Psoas muscle (tissue), 8 donors: ENCODE data around the gene PGM1. TPM values are rescaled to one million over a fixed set of nuclear protein-coding genes. Genes with fewer than 3 reads are reported as not detected.

Experiments
- ATAC-seq, 4 donors: fragments of 200-7000 bp; cut with Tn5 transposase; one replicate each; pipeline ENCODE4 v1.9.1; 2020; ENCODE audit warnings: moderate library complexity in 3 of 4, mild to moderate bottlenecking in 2 of 4
- DNase-seq, 2 donors: peaks; one replicate each; pipeline ENCODE4 v3.0.0-alpha.2; 2020
- H3K27ac ChIP-seq: fragments of 200-600 bp; one replicate; pipeline ENCODE4 v1.8.0; 2022
- H3K27me3 ChIP-seq, 3 donors: fragments of 200-600 bp in 1 of 3; one replicate each; pipeline versions ENCODE4 v1.6.1 to v1.8.0; 2013 to 2022; ENCODE audit warnings: low read length in 2 of 3, mild to moderate bottlenecking in 2 of 3, moderate library complexity in 1 of 3; ENCODE audit not compliant: insufficient read depth in 3 of 3
- H3K36me3 ChIP-seq, 2 donors: fragments of 200-600 bp in 1 of 2; one replicate each; pipeline versions ENCODE4 v1.6.1 to v1.8.0; 2013 to 2022; ENCODE audit warnings: low read depth in 1 of 2, mild to moderate bottlenecking in 1 of 2, moderate library complexity in 1 of 2; ENCODE audit not compliant: insufficient read depth in 1 of 2
- H3K4me1 ChIP-seq: fragments of 200-600 bp; one replicate; pipeline ENCODE4 v1.8.0; 2022
- H3K4me3 ChIP-seq: fragments of 200-600 bp; one replicate; pipeline ENCODE4 v1.8.0; 2022; ENCODE audit warnings: mild to moderate bottlenecking
- H3K9me3 ChIP-seq: fragments of 200-600 bp; one replicate; pipeline ENCODE4 v1.8.0; 2022
- CTCF ChIP-seq: fragments of 200-600 bp; IDR thresholded peaks from one replicate; pipeline ENCODE4 v1.8.0; 2022; ENCODE audit warnings: antibody characterized with exemption
- WGBS, 3 donors: extraction: QIAGEN DNeasy Blood & Tissue Kit; methylation state at CpG; one replicate each; pipeline versions ENCODE4 v1.1.6 to v1.1.7; 2013; 5-methylcytosine and 5-hydroxymethylcytosine counted together
- intact Hi-C, 2 donors: fragments of 100-400 bp; cut with DNase I; formaldehyde crosslinking; loops; one replicate each; pipeline versions ENCODE4 v1.11.0 to v1.14.2; 2022
- polyA plus RNA-seq, 3 donors: library from polyadenylated mRNA; stranded (reverse); fragments of 200-250 nt; gene quantifications; one replicate each; pipeline ENCODE4 v1.2.3, GENCODE V29; 2013
- total RNA-seq, 4 donors: library from RNA; stranded (reverse); fragmentation: NEBNext Ultra II Directional in 2 of 4; extraction: Animal tissue kit (Norgen Biotek cat#: 25700) in 2 of 4; gene quantifications; one replicate each; pipeline versions ENCODE4 v1.2.1 to v1.2.4, GENCODE V29; 2021 to 2023
- donor health status: healthy with polysubstance abuse.
- donor health status: DM: no; HTN: no; CAD: no; lungs with moderate emphysema.
- donor health status: Bipolar disorder and iron deficiency.
- donor health status: healthy.
- donor health status: DM: yes; HTN: yes; CAD: no.
- donor health status: DM: no; HTN: no; CAD: no.
- donor health status: DM: no; HTN: no; CAD: no.
- donor health status: DM: yes; HTN: yes; CAD: no.

The PGM1 gene
- total and polyA plus RNA-seq, 7 donors = 59.6 to 543 (median 364) TPM

- ATAC-seq (peak in 2 of 4 donors; percentile 27 to 46), DNase-seq (no peak)
- peaks cover 90% of the 10 kb centered on the region for H3K4me1 ChIP-seq
- TF ChIP-seq CTCF = no peak
- intact Hi-C loops = no loop called here
- H3K9me3 ChIP-seq = no peaks in the 10 kb centered on the region
- no peaks in the 10 kb centered on the region for H3K27me3 ChIP-seq
- H3K4me3 ChIP-seq = peak overlapping the region; percentile 16
- no peaks in the 10 kb centered on the region for H3K36me3 ChIP-seq
- peak overlapping the region; percentile 68 for H3K27ac ChIP-seq
Observed at GRCh38 chr1:63612971-63613370, 19.8 kb downstream of the PGM1 start.

DNA sequence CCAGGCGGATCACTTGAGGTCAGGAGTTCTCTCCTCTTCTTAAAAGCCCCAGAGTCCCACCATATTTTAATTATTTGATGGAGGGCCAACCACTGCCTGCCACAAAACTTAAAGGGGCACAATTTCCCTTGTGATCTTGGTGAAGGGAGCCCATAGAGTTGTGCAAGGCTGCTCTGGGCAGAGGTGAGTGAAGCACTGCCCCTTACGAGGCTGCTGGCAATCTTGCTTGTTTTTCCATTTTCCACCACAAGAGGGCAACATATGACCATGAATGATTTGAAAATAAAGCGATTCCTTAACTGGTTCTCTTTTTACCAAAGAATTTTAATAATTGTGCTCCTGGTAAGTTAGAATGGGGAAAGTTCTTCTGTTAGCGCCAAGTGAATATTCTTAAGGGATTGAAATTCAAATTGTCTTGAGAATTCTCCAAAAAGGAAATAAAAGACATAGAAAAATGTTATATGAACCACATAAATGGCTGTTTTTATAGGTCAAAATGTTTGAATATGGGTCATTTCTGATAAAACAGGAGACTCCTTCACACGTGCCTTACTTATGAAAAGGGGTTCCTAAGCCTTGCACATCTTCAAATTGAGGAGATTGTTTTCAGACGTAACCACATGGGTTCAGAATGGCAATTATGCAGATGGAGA lies 22.7 kb downstream of the PGM1 start:
- Histone ChIP-seq H3K4me1 (peaks cover 77% of the 10 kb centered on the region), H3K27me3 (no peaks in the 10 kb centered on the region), H3K9me3 (no peaks in the 10 kb centered on the region), H3K36me3 (no peaks in the 10 kb centered on the region), H3K4me3 (no peak overlapping the region), H3K27ac (peak overlapping the region; percentile 81)
- DNase-seq (peak; percentile 26 to 54), ATAC-seq (peak; percentile 61 to 74 (median 68))
- 23 to 34% (median 26%) methylated on average over 6 of the region's 6 CpGs for WGBS, 3 donors
- peak; percentile 85 for TF ChIP-seq CTCF
- intact Hi-C loops = loop anchor here (2.0 to 5.0 kb wide), 4 partner anchors 66 to 629 kb away; no protein-coding TSS in a partner anchor

DNA sequence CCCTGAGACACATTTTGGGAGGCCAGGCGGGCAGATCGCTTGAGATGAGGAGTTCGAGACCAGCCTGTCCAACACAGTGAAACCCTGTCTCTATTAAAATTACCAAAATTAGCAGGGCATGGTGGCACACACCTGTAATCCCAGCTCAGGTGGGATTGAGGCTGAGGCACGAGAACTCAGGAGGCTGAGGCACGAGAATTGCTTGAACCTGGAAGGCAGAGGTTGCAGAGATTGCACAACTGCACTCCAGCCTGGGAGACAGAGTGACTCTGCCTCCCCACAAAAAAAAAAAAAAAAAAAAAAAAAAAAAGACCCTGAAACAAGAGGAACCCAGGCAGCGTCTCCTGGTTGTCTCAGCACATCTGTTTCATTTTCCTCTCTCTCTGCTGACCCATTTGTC lies 24.2 kb downstream of the PGM1 start:
- Histone ChIP-seq H3K36me3 (no peaks in the 10 kb centered on the region), H3K27me3 (no peaks in the 10 kb centered on the region), H3K9me3 (no peaks in the 10 kb centered on the region), H3K4me1 (peaks cover 80% of the 10 kb centered on the region), H3K27ac (peak overlapping the region; percentile 81), H3K4me3 (no peak overlapping the region)
- no peak for TF ChIP-seq CTCF
- WGBS, 3 donors = 79 to 95% (median 82%) methylated on average over 6 of the region's 6 CpGs
- DNase-seq (no peak), ATAC-seq (no peak)
- intact Hi-C loops = loop anchor here (5.0 kb wide), 3 partner anchors 65 to 625 kb away; no protein-coding TSS in a partner anchor

DNA sequence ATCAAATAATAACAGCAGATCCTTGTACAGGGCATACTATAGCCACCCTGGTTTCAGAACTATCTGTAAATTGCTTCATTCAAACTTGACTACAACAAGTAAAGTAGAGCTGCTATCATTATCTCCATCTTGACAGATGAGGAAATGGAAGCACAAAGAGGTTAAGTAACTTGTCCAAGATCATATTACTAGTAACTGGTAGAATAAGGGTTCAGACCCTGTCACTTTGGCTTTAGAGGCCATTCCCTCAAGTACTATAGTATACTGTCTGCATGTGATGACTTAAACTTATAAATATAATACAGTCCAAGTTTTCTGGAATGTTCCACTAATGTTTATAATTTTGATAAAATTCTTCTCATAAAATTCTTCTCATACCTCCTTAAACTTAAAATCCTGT lies 24.8 kb downstream of the PGM1 start:
- DNase-seq (no peak), ATAC-seq (no peak)
- H3K27me3 ChIP-seq = no peaks in the 10 kb centered on the region
- peaks cover 74% of the 10 kb centered on the region for H3K4me1 ChIP-seq
- TF ChIP-seq CTCF = no peak
- H3K27ac ChIP-seq = peak overlapping the region; percentile 81
- intact Hi-C loops = loop anchor here (5.0 kb wide), 3 partner anchors 64 to 624 kb away; no protein-coding TSS in a partner anchor
- H3K9me3 ChIP-seq = no peaks in the 10 kb centered on the region
- no peak overlapping the region for H3K4me3 ChIP-seq
- H3K36me3 ChIP-seq = no peaks in the 10 kb centered on the region

DNA sequence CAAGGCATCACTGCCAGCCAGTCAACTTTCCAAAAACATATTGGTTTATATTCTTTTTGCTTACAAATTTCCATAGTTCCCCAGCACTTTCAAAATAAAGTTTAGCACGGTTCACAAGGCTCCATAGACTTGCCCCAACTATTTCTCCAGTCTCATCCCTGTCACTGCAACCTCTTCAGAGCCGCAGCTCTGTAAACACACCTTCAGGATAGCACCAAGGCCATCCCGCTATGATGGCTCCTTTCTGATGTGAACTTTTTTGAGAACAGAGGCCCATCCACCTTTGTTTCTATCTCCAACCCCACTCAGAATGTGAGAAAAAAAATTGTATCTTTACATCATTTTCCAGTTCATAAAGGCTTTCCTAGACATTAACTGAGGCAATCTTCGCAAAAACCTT lies 26.3 kb downstream of the PGM1 start:
- ATAC-seq (no peak), DNase-seq (no peak)
- WGBS, 3 donors = 74 to 93% (median 79%) methylated on average over 4 of the region's 4 CpGs
- no peak for TF ChIP-seq CTCF
- intact Hi-C loops = loop anchor here (5.0 kb wide), 3 partner anchors 63 to 623 kb away; no protein-coding TSS in a partner anchor
- Histone ChIP-seq H3K27me3 (no peaks in the 10 kb centered on the region), H3K4me1 (peaks cover 70% of the 10 kb centered on the region), H3K36me3 (no peaks in the 10 kb centered on the region), H3K4me3 (no peak overlapping the region), H3K27ac (peak overlapping the region; percentile 81), H3K9me3 (no peaks in the 10 kb centered on the region)
